ENCODE measurements around the gene ABCC6.
"Not testable (repeated sequence)": the region's sequence is repeated elsewhere in the genome, so short reads cannot be mapped to it uniquely, and the experiment has no call there.

The ABCC6 gene

DNA sequence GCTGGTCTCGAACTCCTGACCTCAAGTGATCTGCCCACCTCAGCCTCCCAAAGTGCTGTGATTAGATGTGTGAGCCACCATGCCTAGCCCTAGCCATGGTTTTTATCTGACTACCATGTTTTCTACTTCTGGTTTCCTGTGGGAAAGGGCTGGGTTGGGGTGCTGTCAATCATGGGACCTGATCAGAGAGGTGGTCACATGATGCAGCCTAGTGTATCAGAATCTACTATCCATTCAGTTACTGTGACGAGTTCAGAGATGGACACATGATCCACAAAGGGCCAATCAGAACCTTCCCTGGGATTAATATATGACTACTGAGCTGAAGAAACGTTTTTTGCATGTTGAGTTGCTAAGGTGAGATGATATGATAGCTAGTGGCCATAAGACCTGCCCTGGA lies 59.1 kb downstream of the ABCC6 start:
- no peak for TF ChIP-seq CTCF (IDR thresholded peaks at IDR 0.05; ENCODE audit: poor library complexity, severe bottlenecking)
- no peak for ATAC-seq (ENCODE audit: low read depth)

DNA sequence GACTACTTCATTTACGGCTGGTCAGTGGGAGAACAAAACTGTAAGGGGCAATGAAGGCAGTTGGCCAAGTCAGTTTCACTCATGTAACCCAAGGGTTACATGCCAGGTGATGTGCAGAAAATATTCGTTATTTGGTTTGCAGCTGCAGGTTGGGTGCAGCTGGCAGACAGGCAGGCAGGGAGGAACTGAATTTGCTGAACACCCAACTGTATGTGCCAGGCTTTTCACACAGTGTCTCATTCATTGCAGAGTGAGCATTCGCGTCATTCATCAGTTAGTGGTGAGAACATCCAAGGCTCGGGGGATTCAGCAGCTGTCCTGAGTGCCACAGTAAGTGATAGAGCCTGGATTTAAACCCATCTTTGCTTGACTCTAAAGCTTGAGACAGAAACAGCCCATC lies 59.7 kb downstream of the ABCC6 start:
- no peak overlapping the region for H3K27ac ChIP-seq (ENCODE audit: poor library complexity, severe bottlenecking)
- no peak overlapping the region for H3K4me3 ChIP-seq (ENCODE audit: severe bottlenecking)
- DNase-seq (ENCODE audit: low spot score) (no peak), ATAC-seq (ENCODE audit: low read depth) (no peak)
- H3K4me1 ChIP-seq (ENCODE audit: insufficient read depth, poor library complexity, severe bottlenecking), result no peaks in the 10 kb centered on the region
- H3K9me3 ChIP-seq (ENCODE audit: severe bottlenecking), result peaks cover 6% of the 10 kb centered on the region
- no peak for TF ChIP-seq CTCF (IDR thresholded peaks at IDR 0.05; ENCODE audit: poor library complexity, severe bottlenecking)
- H3K36me3 ChIP-seq (ENCODE audit: low read depth), result no peaks in the 10 kb centered on the region
- no peaks in the 10 kb centered on the region for H3K27me3 ChIP-seq (ENCODE audit: insufficient read depth, poor library complexity, severe bottlenecking)

More for the DNA sequence above, 59.1 kb downstream of the ABCC6 start:
- Histone ChIP-seq H3K4me1 (ENCODE audit: insufficient read depth, poor library complexity, severe bottlenecking) (no peaks in the 10 kb centered on the region), H3K36me3 (ENCODE audit: low read depth) (no peaks in the 10 kb centered on the region), H3K27ac (ENCODE audit: poor library complexity, severe bottlenecking) (no peak overlapping the region), H3K27me3 (ENCODE audit: insufficient read depth, poor library complexity, severe bottlenecking) (no peaks in the 10 kb centered on the region), H3K4me3 (ENCODE audit: severe bottlenecking) (no peak overlapping the region), H3K9me3 (ENCODE audit: severe bottlenecking) (peaks cover 3% of the 10 kb centered on the region)
- DNase-seq (ENCODE audit: low spot score), result no peak

- Histone ChIP-seq H3K4me1 (ENCODE audit: insufficient read depth, poor library complexity, severe bottlenecking) (no peaks in the 10 kb centered on the region), H3K4me3 (ENCODE audit: severe bottlenecking) (no peak overlapping the region), H3K27me3 (ENCODE audit: insufficient read depth, poor library complexity, severe bottlenecking) (no peaks in the 10 kb centered on the region), H3K9me3 (ENCODE audit: severe bottlenecking) (peaks cover 6% of the 10 kb centered on the region), H3K36me3 (ENCODE audit: low read depth) (no peaks in the 10 kb centered on the region), H3K27ac (ENCODE audit: poor library complexity, severe bottlenecking) (no peak overlapping the region)
- DNase-seq (ENCODE audit: low spot score) (no peak), ATAC-seq (ENCODE audit: low read depth) (no peak)
- TF ChIP-seq CTCF (IDR thresholded peaks at IDR 0.05; ENCODE audit: poor library complexity, severe bottlenecking), result no peak
These were observed 60.2 kb downstream of the ABCC6 start for GRCh38 chr16:16163109-16163508.

- H3K4me3 ChIP-seq (ENCODE audit: severe bottlenecking), result no peak overlapping the region
- H3K27me3 ChIP-seq (ENCODE audit: insufficient read depth, poor library complexity, severe bottlenecking), result no peaks in the 10 kb centered on the region
- H3K36me3 ChIP-seq (ENCODE audit: low read depth), result no peaks in the 10 kb centered on the region
- TF ChIP-seq CTCF (IDR thresholded peaks at IDR 0.05; ENCODE audit: poor library complexity, severe bottlenecking), result no peak
- ATAC-seq (ENCODE audit: low read depth) (no peak), DNase-seq (ENCODE audit: low spot score) (no peak)
- no peaks in the 10 kb centered on the region for H3K4me1 ChIP-seq (ENCODE audit: insufficient read depth, poor library complexity, severe bottlenecking)
- H3K9me3 ChIP-seq (ENCODE audit: severe bottlenecking), result peaks cover 6% of the 10 kb centered on the region
- no peak overlapping the region for H3K27ac ChIP-seq (ENCODE audit: poor library complexity, severe bottlenecking)
These were observed 60.7 kb downstream of the ABCC6 start for GRCh38 chr16:16162591-16162990.

- not testable (repeated sequence) for H3K9me3 ChIP-seq (ENCODE audit: severe bottlenecking); H3K27ac ChIP-seq (ENCODE audit: poor library complexity, severe bottlenecking); H3K4me1 ChIP-seq (ENCODE audit: insufficient read depth, poor library complexity, severe bottlenecking); ATAC-seq (ENCODE audit: low read depth); H3K27me3 ChIP-seq (ENCODE audit: insufficient read depth, poor library complexity, severe bottlenecking); H3K36me3 ChIP-seq (ENCODE audit: low read depth); DNase-seq (ENCODE audit: low spot score); H3K4me3 ChIP-seq (ENCODE audit: severe bottlenecking)
These were observed 61.5 kb downstream of the ABCC6 start for GRCh38 chr16:16161840-16162239.
